H1 (cell line): ENCODE data around the gene DTX3. TPM values are rescaled to one million over a fixed set of nuclear protein-coding genes. Genes with fewer than 3 reads are reported as not detected.

Experiments
- CHD7 ChIP-seq: fragments of 300-600 bp; sonication (generic); IDR thresholded peaks from 2 replicates; pipeline ENCODE4 v1.7.1; 2012; ENCODE audit warnings: low read length, moderate library complexity, mild to moderate bottlenecking, inconsistent platforms; ENCODE audit not compliant: insufficient replicate concordance
- ZNF274 ChIP-seq: IDR thresholded peaks from 2 replicates; pipeline ENCODE4 v1.7.0; 2012; ENCODE audit warnings: low read length, borderline replicate concordance; ENCODE audit errors: extremely low read depth
- polyA plus RNA-seq, 7 experiments: library from polyadenylated mRNA; depleted of rRNA in 3 of 7; stranded (reverse) in 5 of 7; unstranded in 2 of 7; fragments of >200 nt in 5 of 7; fragments of 200-250 nt in 2 of 7; gene quantifications; 1 replicate in 5 of 7; 2 replicates in 1 of 7; 4 replicates in 1 of 7; pipeline versions ENCODE4 v1.2.1 to v1.2.3, GENCODE V29; 2011 to 2013; ENCODE audit warnings: missing spikeins in 2 of 7, mixed read lengths in 2 of 7
- total RNA-seq: library from RNA; stranded (reverse); fragmentation: NEBNext Ultra II Directional; extraction: Animal tissue kit (Norgen Biotek cat#: 25700); gene quantifications from 2 replicates; pipeline ENCODE4 v1.2.1, GENCODE V29; 2021

Gene DTX3
- total and polyA plus RNA-seq, 2 of the 8 experiments (the other 6 are each of a cell fraction or from before 2014, with no cell fraction given): 41.8 to 92.5 TPM

GRCh38 chr12:57569858-57570257 lies 34.8 kb upstream of the DTX3 start (continued):
- TF ChIP-seq CHD7 (no peak), ZNF274 (no peak)
